ENCODE measurements around the gene CLPTM1L.
"Not testable (repeated sequence)": the region's sequence is repeated elsewhere in the genome, so short reads cannot be mapped to it uniquely, and the experiment has no call there.

Gene CLPTM1L

GRCh38 chr5:1294835-1295649 is 49.9 kb downstream of the CLPTM1L start, which contains the start of gene TERT:
Gene TERT (minus strand): TSS chr5:1295068. CDS start chr5:1294989, 79 bp downstream.
- no peak for DNase-seq (ENCODE audit: insufficient read length)
- no peak for FAIRE-seq
- no peak for TF ChIP-seq POLR2A (IDR thresholded peaks at IDR 0.05; ENCODE audit: low read depth, low read length)
- no peak for TF ChIP-seq TAF1 (IDR thresholded peaks at IDR 0.05; ENCODE audit: borderline replicate concordance, low read depth, low read length)
- no peak for TF ChIP-seq POLR2AphosphoS5 (IDR thresholded peaks at IDR 0.05; ENCODE audit: low read depth, low read length)

GRCh38 chr5:1294206-1294834 is 50.6 kb downstream of the CLPTM1L start:
- no peak for FAIRE-seq
- TF ChIP-seq POLR2AphosphoS5 (IDR thresholded peaks at IDR 0.05; ENCODE audit: low read depth, low read length) (no peak), TAF1 (IDR thresholded peaks at IDR 0.05; ENCODE audit: borderline replicate concordance, low read depth, low read length) (no peak)
- no peak for DNase-seq (ENCODE audit: insufficient read length)

GRCh38 chr5:1293416-1294205 is 51.3 kb downstream of the CLPTM1L start:
- TF ChIP-seq POLR2A (IDR thresholded peaks at IDR 0.05; ENCODE audit: low read depth, low read length) = no peak
- TF ChIP-seq TAF1 (IDR thresholded peaks at IDR 0.05; ENCODE audit: borderline replicate concordance, low read depth, low read length) = no peak
- no peak for TF ChIP-seq POLR2AphosphoS5 (IDR thresholded peaks at IDR 0.05; ENCODE audit: low read depth, low read length)
- DNase-seq (ENCODE audit: insufficient read length) = no peak
- FAIRE-seq = no peak

- FAIRE-seq = no peak
- no peak for TF ChIP-seq TAF1 (IDR thresholded peaks at IDR 0.05; ENCODE audit: borderline replicate concordance, low read depth, low read length)
- no peak for TF ChIP-seq POLR2AphosphoS5 (IDR thresholded peaks at IDR 0.05; ENCODE audit: low read depth, low read length)
- no peak for TF ChIP-seq POLR2A (IDR thresholded peaks at IDR 0.05; ENCODE audit: low read depth, low read length)
- DNase-seq (ENCODE audit: insufficient read length) = no peak
Measured at GRCh38 chr5:1292846-1293415, 52.0 kb downstream of the CLPTM1L start.

- no peak for DNase-seq (ENCODE audit: insufficient read length)
- no peak for TF ChIP-seq POLR2AphosphoS5 (IDR thresholded peaks at IDR 0.05; ENCODE audit: low read depth, low read length)
- no peak for FAIRE-seq
Measured at GRCh38 chr5:1292139-1292538, 52.8 kb downstream of the CLPTM1L start.

DNA sequence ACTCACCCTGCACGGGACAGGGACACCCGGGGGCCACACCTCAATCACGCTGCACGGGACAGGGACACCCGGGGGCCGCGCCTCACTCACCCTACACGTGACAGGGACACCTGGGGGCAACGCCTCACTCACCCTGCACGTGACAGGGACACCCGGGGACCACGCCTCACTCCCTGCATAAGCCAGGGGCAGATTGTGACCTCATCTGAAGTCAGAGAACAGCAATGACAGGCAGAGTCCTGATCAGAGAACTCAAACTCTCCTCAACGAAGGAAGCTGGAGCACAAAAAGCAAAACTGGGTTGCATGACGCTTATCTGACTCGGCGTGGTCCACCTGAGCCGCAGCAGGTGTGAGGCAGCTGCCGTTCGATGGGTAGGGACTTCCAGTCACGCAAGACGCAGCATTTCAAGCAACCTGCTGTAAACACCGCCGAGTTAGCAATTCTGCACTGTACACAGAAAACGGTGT is 53.3 kb downstream of the CLPTM1L start:
- FAIRE-seq (no peak), DNase-seq (ENCODE audit: insufficient read length) (no peak)
- TF ChIP-seq TAF1 (IDR thresholded peaks at IDR 0.05; ENCODE audit: borderline replicate concordance, low read depth, low read length) (no peak), POLR2A (IDR thresholded peaks at IDR 0.05; ENCODE audit: low read depth, low read length) (no peak), POLR2AphosphoS5 (IDR thresholded peaks at IDR 0.05; ENCODE audit: low read depth, low read length) (no peak)

DNA sequence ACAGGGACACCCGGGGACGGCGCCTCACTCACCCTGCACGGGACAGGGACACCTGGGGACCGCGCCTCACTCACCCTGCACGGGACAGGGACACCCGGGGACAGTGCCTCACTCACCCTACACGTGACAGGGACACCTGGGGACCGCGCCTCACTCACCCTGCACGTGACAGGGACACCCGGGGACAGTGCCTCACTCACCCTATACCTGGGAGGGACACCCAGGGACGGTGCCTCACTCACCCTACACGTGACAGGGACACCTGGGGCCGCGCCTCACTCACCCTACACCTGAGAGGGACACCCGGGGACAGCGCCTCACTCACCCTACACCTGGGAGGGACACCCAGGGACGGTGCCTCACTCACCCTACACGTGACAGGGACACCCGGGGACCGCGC is 53.9 kb downstream of the CLPTM1L start:
- not testable (repeated sequence) for DNase-seq (ENCODE audit: insufficient read length); FAIRE-seq

DNA sequence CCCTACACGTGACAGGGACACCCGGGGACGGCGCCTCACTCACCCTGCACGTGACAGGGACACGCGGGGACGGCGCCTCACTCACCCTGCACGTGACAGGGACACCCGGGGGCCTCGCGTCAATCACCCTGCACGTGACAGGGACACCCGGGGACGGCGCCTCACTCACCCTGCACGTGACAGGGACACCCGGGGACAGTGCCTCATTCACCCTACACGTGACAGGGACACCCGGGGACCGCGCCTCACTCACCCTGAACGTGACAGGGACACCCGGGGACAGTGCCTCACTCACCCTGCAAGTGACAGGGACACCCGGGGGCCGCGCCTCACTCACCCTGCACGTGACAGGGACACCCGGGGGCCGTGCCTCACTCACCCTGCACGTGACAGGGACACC is 55.3 kb downstream of the CLPTM1L start:
- not testable (repeated sequence) for FAIRE-seq; DNase-seq (ENCODE audit: insufficient read length)

- DNase-seq (ENCODE audit: insufficient read length) (no peak), FAIRE-seq (no peak)
Measured at GRCh38 chr5:1288439-1289335, 56.2 kb downstream of the CLPTM1L start.

DNA sequence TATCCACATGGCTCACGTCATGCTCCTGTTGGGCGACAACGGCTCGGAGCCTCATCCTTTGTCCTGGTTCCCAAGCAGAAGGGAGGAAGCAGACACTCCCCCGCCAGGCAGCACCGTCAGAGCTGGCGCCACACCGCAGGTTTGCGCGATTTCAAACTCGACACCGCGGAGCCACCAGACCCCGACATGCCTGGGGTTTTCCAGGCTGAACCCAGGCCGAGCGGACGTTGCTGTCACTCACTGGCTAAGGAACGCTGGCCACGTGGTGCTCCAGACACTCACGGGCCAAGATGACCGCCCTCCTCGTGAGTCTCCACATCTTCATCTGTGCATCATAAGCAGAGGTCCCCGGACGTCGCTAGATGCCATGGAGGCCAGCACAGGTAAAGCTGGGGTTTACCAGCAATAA is 59.0 kb downstream of the CLPTM1L start:
- TF ChIP-seq POLR2AphosphoS5 (IDR thresholded peaks at IDR 0.05; ENCODE audit: low read depth, low read length) (no peak), TAF1 (IDR thresholded peaks at IDR 0.05; ENCODE audit: borderline replicate concordance, low read depth, low read length) (no peak), POLR2A (IDR thresholded peaks at IDR 0.05; ENCODE audit: low read depth, low read length) (no peak)
- DNase-seq (ENCODE audit: insufficient read length) (no peak), FAIRE-seq (no peak)

More at GRCh38 chr5:1288439-1289335, 56.2 kb downstream of the CLPTM1L start:
- TF ChIP-seq TAF1 (IDR thresholded peaks at IDR 0.05; ENCODE audit: borderline replicate concordance, low read depth, low read length) (no peak), POLR2AphosphoS5 (IDR thresholded peaks at IDR 0.05; ENCODE audit: low read depth, low read length) (no peak), POLR2A (IDR thresholded peaks at IDR 0.05; ENCODE audit: low read depth, low read length) (no peak)

DNA sequence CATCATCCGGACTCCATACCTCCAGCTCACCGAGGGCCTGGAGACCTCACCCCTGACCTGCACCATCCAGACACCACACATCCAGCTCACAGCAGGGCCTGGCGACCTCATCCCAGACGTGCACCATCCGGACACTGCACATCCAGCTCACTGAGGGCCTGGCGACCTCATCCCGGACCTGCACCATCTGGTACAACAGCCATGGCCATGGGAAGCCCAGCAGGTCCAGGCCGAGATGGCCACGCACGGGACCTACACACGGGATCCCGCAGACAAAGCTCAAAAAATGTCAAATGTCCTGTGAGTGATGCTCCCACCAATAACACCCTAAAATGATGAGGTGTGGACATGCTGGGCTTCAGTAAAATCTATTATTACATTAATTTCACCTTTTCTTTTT is 59.8 kb downstream of the CLPTM1L start:
- TF ChIP-seq TAF1 (IDR thresholded peaks at IDR 0.05; ENCODE audit: borderline replicate concordance, low read depth, low read length) (no peak), POLR2A (IDR thresholded peaks at IDR 0.05; ENCODE audit: low read depth, low read length) (no peak), POLR2AphosphoS5 (IDR thresholded peaks at IDR 0.05; ENCODE audit: low read depth, low read length) (no peak)
- FAIRE-seq = no peak

GRCh38 chr5:1284336-1284970 is 60.4 kb downstream of the CLPTM1L start:
- not testable (repeated sequence) for DNase-seq (ENCODE audit: insufficient read length); FAIRE-seq

More for the DNA sequence above, 59.8 kb downstream of the CLPTM1L start:
- DNase-seq (ENCODE audit: insufficient read length) = no peak

DNA sequence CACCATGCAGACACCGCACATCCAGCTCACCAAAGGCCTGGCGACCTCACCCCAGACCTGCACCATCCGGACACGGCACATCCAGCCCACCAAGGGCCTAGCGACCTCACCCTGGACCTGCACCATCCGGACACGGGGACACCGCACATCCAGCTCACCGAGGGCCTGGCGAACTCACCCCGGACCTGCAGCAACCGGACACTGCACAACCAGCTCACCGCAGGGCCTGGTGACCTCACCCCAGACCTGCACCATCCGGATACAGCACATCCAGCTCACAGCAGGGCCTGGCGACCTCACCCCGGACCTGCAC is 61.2 kb downstream of the CLPTM1L start:
- not testable (repeated sequence) for FAIRE-seq; DNase-seq (ENCODE audit: insufficient read length)

DNA sequence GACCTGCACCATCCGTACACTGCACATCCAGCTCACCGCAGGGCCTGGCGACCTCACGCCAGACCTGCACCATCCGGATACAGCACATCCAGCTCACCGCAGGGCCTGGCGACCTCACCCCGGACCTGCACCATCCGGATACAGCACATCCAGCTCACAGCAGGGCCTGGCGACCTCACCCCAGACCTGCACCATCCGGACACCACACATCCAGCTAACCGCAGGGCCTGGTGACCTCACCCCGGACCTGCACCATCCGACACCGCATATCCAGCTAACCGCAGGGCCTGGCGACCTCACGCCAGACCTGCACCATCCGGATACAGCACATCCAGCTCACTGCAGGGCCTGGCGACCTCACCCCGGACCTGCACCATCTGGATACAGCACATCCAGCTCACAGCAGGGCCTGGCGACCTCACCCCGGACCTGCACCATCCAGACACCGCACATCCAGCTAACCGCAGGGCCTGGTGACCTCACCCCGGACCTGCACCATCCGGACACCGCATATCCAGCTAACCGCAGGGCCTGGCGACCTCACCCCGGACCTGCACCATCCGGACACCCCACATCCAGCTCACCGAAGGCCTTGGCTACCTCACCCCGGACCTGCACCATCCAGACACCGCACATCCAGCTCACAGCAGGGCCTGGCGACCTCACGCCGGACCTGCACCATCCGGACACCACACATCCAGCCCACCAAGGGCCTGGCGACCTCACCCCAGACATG is 61.7 kb downstream of the CLPTM1L start:
- DNase-seq (ENCODE audit: insufficient read length); FAIRE-seq: not testable (repeated sequence)
